Measurements from ENCODE around the gene RGS7.
"Not testable (repeated sequence)": the region's sequence is repeated elsewhere in the genome, so short reads cannot be mapped to it uniquely, and the experiment has no call there.

Gene RGS7

DNA sequence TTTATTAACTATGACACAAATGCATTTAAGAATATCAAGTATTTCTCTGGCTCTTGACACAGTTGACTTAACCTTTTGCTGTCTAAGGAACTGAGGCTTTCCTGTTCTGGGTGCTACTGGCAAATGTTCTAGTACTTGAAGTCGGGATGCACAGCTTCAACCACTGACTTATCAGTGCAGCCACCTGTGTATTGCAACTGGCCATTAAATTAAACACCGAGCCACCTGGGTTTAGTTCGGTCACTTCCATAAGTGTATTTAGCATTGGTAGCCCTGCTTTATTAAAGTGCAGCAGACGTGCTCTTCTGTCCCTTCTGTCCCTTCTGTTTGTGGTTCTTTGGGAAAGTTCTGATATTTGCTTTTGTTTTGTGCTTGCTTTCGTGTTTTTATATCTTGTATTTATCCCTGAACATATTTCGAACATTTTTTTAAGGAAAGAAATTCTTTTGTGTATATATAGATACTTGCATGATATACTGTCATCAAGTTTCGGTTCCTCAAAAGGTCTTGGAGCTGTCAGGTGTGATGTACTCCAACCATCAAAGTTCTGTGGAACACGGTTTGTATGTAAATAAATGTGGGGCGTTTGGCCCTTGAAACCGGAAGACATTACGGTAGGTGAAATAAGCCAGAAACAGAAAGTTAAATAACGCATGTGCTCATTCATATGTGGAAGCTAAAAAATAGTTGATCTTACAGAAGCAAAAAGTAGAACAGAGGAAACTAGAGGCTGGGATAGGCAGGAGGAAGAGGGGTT lies 447.1 kb downstream of the RGS7 start:
- no peak for DNase-seq (ENCODE audit: low read depth)

DNA sequence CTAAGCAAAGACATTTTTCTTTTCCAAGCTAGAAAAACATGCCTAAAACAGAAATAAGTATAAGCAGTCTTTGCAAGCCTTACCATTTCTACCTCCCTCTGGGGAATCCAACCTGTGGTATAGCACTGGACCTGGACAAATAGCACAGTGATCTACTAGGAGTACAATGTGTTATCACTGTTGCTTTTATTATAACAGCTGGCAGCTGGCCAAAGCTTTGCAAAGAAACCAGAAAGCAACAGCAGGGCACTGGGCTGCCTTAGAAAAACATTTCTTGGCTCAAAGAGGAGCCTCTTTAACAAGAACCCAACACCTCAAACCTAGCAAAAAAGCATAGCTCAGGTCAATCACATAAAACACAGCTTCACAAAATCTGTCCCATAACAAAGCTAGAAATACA lies 450.5 kb downstream of the RGS7 start:
- no peak for DNase-seq (ENCODE audit: low read depth)

DNA sequence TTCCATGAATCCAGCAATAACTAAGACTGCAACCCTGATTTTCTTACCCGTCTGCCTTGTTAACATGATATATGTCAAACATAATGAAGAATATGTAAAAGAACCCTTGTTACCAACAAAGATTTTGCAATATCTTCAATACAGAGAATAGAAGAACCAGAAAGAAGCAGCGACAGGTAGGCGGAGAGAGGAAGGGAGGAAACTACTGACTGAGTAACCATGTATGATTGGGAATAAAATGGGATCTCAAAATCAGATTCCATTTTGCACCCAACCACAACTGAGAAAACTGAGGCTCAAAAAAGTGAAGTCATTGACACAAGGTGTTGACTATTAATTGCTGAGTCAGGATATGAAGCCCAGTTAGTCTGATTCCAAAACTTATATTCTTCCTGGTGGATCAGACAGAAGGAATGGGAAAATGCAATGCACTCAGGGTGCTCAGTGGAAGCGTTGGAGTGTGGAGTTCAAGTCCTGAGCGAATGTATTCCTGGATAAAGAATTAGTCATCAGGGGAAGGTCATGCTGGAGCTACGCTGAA lies 451.7 kb downstream of the RGS7 start:
- no peak for DNase-seq (ENCODE audit: low read depth)

DNA sequence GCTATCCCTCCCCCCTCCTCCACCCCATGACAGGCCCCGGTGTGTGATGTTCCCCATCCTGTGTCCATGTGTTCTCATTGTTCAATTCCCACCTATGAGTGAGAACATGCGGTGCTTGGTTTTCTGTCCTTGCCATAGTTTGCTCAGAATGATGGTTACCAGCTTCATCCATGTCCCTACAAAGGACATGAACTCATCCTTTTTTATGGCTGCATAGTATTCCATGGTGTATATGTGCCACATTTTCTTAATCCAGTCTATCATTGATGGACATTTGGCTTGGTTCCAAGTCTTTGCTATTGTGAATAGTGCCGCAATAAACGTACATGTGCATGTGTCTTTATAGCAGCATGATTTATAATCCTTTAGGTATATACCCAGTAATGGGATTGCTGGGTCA lies 461.6 kb downstream of the RGS7 start:
- DNase-seq (ENCODE audit: low read depth): not testable (repeated sequence)

DNA sequence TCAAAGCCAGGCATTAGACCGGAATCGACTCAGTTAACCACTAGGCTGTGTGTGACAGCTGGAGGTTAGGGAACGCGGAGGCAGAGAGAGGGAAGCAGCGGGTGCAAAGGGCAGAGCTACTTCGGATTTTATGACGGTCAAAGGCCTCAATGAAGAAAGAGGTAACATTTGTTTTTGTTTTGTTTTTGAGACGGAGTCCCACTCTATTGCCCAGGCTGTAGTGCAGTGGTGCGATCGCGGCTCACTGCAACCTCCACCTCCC lies 468.3 kb downstream of the RGS7 start:
- no peak for DNase-seq (ENCODE audit: low read depth)

DNA sequence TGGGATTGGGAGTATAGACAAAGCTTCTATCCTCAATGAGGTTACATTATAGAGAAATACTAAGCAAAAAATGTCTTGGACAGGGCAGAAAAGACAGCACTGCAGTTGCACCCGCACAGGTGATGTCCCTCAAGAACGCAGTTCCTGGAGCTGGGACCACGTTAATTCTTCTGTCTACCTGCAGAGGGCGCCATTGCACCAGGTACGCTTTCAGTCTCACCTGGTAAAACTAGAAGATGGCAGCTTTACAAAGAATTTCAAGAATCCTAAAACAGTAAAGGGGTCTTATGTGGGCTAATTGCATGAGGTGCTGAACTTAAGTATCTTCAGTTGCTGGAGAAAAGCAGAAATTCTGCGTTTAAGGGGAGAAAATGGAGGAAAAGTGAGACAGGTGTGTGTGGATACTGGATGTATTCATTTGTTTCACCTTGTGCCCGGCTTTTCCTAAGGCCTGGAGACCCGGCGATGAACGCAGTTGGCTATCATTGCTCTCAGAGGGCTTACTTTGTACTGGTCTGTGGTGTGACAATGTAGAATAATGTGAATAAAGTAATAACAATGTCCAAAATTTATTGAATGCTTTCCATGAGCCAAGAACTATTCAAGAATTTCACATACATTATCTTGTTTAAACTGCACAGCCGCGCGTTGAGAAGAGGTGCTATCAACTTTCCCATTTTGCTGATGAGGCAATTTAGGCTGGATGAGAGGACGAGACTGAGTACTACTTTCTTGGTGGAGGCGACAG lies 468.8 kb downstream of the RGS7 start:
- no peak for DNase-seq (ENCODE audit: low read depth)

DNA sequence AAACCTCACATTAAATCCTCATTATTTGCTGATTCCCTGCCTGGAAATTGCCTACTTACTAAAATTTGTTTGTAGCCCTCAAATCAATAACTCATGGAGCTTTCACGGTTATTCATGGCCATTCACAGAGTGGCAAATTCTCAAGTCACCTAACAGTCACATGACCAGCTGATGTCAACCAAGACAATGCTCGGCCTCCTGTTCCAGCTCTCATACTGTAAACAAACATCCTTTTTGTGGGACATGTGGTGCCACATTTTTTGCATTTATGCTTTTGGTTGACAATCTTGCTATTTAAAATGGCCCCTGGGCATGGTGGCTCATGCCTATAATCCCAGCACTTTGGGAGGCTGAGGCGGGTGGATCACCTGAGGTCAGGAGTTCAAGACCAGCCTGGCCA lies 473.5 kb downstream of the RGS7 start:
- DNase-seq (ENCODE audit: low read depth): no peak

DNA sequence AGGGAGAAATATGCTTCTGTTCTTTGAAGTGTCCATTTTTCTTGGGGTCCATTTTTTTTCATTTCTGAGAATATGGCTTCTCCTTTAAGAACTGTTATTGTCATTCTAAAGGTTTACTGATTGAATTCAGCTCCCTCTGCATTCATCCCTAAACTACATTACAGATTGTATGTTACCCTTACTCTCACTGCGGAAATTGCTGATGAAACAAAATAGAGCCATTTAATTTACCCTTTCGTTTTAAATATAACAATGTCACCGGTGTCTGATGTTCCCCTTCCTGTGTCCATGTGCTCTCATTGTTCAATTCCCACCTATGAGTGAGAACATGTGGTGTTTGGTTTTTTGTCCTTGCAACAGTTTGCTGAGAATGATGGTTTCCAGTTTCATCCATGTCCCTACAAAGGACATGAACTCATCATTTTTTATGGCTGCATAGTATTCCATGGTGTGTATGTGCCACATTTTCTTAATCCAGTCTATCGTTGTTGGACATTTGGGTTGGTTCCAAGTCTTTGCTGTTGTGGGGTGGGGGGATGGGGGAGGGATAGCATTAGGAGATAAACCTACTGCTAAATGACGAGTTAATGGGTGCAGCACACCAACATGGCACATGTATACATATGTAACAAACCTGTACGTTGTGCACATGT lies 474.2 kb downstream of the RGS7 start:
- not testable (repeated sequence) for DNase-seq (ENCODE audit: low read depth)

DNA sequence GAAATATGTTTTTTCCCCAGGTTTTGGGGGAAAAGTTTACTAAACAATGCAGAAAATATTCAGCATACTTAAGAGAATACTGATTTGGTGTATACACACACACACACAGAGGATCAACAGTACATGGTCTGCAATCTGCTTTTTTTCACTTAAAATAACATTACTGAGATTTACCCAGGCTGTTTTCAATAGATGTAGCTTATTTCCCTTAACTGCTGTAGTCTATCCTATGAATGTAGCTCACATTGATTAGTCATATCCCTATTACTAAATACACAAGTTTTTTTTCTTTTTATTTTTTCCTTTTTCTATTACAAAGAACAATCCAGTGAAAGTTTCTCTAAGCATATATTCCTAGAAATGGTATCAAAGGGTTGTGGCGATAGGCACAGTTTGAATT lies 478.4 kb downstream of the RGS7 start:
- DNase-seq (ENCODE audit: low read depth): no peak

DNA sequence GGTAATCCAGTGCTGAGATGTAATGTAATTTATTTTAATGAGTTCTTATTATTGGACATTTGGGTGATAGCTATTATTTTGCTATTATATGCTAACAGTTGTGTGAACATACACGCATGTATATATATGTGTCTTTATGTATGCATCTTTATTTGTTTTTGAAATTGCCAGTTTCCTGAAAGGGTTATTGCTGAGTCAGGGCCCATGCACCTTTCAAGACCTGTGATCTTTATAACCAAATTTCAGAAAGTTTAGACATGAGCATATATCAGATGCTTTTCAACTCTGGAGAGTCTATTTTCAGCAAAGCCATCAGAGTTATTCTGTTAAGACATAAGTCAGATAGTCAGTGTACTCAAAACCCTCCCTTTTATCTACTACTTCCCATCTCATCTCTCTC lies 479.4 kb downstream of the RGS7 start:
- DNase-seq (ENCODE audit: low read depth): no peak

DNA sequence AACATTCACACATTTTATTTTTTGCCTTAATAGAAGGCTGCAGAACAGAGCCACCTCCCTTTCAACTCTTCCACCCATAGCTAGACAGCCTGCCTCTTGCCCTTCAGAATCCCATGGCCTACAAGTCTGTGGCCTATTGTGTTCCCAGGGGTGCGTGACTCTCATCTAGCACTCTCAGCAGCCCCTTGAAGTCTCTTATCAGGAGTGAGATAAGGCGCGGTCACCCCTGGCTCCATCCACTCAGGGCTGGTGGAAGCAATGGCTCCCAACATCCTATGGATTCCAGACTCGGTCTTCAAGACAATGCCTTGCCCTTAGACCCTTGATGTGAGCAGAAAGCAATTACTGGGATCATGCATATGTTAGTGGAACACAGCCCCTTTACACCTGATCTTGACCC lies 480.9 kb downstream of the RGS7 start:
- DNase-seq (ENCODE audit: low read depth): no peak

DNA sequence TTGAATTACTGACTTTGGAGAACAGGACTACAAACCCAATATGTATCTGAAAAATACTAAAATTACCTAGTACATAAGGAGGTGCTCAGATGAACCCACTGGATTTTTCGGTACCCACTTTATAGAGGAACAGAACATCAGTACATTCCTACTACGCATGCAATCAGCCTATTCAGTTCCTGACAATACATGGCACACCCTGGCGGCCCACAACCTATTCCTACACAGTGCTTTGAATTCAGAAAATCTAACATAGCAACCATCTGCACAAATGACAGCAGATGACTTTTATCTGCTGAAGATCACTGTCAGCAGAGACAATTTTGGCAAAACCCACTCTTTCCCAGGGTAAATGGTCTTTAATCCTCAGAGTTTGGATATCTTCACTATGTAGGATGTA lies 487.9 kb downstream of the RGS7 start:
- DNase-seq (ENCODE audit: low read depth): no peak

DNA sequence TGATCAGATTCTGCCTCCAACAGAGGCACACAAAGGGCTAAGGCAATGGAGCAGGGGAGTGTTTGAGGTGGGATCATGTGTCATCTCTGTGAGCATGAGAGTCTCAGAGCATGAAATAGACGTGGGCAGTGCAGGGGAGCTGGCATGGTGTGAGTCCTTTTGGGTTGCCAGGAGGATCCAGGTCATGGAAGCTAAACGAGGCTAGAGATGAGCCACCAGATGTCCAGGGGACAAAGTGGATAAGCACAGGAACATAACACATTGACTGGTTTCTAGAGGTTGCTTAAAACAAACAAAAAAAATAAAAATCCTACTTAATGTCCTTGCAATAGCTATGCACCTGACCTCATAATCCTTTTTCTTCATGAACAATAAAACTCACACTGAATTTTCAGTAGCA lies 490.3 kb downstream of the RGS7 start:
- no peak for DNase-seq (ENCODE audit: low read depth)

DNA sequence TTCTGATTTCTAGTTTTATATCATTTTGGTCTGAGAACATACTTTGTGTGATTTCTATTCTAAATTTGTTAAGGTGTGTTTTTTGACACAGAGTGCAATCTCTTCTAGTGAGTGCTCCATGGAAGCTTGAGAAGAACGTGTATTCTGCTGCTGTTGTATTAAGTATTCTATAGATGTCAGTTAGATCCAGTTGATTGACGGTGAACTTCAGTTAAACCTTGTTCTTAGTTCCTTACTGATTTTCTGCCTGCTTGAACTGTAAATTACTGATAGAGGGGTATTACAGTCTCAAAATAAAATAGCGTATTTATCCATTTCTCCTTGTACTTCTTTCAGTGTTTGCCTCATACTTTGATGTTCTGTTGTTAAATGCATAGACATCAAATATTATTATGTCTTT lies 497.0 kb downstream of the RGS7 start:
- no peak for DNase-seq (ENCODE audit: low read depth)

DNA sequence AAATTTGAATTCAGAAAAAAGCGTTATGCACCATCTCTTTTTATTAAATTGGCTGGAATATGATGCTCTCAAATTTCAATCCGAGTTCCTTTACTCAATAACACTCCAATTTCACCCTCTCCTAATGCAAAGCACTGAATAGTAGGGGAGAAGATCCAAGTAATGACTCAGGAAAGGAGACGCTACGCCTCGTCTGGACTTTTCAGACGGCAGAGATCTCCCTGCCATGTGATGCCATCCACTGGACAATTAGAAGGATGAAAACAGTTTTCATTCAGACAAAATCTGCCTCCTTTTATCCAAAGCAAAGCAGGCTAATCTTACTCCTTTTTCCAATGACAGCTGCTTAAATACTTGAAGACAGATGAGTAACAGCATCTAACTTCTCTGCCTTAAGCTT lies 502.6 kb downstream of the RGS7 start:
- no peak for DNase-seq (ENCODE audit: low read depth)

DNA sequence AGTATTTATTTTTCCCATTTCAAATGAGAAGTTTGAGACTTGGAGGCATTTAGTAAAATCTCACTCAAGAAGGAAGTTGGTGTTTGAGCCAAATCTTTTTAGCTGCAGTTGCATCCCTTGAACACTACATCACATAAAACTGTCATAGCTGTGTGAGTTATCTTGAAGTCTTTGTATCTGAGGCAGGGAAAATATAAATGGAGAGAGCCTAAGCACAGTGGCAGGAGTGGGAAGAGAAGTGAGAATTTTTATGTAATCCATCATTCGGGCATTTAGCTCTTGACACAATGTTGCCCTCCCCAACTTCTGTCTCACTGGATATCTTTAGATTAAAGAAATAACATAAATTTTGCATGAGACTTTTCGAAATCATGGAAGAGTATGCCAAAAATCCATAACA lies 509.7 kb downstream of the RGS7 start:
- DNase-seq (ENCODE audit: low read depth): no peak

DNA sequence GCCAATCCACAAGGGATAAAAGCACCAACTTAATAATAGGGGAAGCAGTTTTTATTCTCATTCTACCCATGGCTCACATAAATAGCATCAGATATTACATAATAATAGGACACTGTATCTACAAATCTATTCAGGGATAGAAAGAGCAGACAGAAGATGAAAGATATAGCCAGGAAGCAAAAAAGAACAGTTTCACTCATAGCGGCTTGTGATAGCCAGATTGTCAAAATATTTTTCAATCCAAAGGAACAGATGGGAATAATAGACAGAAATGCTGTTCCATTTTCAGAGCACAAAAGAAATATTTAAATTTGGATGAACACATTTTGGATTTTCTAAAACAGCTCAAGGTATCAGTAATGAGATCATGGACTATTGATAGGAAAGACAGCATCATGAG lies 512.5 kb downstream of the RGS7 start:
- no peak for DNase-seq (ENCODE audit: low read depth)

DNA sequence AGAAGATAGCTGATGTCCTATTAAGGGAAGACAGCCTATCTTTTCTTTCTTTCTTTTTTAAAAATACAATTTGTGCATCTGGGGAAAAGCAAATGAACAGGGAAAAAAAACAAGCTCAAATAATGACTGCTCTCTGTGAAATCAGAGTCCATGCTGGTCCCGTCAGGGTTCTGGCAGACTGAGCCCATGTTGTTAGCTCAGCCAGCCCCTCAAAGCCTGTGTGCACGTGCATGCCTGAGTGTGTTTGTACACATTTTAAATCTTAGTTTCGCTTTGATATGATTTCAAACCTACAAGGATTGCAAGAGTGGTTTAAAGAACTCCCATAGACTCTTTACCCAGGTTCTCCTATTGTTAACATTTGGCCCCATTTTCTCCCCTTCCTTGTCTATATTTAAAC lies 513.2 kb downstream of the RGS7 start:
- DNase-seq (ENCODE audit: low read depth): no peak

DNA sequence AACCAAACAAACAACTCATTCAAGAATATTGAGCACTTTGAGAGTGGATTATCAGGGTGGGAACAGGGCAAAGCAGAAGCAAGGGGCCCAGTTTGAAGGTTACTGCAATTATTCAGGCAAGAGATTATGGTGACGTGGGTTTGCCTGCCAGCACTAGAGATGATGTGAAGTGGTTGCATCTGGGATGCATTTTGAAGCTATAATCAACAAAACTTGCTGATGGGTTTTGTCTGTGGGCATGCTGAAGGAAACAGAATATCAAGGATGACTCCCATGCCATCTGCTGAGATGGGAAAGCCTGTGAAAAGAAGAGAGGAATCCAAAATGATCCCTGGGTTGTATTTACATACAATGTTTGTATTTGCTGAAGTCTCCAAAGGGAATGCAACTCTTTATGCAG lies 520.7 kb downstream of the RGS7 start:
- DNase-seq (ENCODE audit: low read depth): no peak

DNA sequence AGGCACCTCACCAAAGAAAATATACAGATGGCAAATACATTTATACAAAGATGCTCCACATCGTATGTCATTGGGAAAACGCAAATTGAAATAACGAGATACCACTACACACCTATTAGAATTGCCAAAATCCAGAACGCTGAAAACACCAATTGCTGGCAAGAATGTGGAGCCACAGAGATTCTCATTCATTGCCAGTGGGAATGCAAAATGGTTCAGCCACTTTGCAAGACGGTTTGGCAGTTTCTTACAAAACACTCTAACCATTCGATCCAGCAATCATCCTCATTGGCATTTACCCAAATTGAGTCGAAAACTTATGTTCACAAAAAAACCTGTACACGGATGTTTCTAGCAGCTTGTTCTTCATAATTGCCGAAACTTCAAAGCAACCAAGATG lies 521.7 kb downstream of the RGS7 start:
- DNase-seq (ENCODE audit: low read depth): no peak

DNA sequence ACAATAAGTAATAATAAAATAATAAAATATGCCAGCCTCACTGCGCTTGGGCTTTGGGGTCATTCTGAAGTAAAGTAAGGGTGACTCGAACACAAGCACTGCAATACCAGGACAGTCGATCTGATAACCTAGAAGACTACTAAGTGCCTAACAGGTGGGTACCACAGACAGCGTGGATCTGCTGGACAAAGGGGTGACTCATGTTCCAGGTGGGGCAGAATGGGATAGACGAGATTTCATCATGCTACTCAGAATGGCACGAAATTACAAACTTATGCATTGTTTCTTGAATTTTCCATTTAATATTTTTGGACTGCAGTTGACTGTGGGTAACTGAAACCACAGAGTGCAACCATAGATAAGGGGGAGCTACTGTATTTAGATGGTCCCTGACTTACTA lies 523.9 kb downstream of the RGS7 start:
- DNase-seq (ENCODE audit: low read depth): no peak

DNA sequence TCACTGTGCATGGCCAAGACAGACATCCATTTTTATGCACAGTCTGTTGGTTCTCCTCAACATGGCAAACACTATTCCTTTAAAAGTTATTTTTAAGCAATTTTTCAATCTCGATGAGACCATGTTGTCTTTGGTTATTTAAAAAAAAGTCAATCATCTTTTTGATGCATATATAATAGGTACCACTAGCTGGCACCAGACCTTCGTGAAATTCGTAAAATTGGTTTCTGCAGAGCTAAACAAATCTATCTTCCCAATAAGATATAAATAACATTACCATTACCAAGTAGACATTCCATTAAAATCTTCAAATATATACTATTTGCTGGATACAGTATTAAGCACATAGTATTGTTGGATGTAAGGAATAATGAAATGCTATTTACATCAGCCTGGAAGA lies 525.1 kb downstream of the RGS7 start:
- no peak for DNase-seq (ENCODE audit: low read depth)

DNA sequence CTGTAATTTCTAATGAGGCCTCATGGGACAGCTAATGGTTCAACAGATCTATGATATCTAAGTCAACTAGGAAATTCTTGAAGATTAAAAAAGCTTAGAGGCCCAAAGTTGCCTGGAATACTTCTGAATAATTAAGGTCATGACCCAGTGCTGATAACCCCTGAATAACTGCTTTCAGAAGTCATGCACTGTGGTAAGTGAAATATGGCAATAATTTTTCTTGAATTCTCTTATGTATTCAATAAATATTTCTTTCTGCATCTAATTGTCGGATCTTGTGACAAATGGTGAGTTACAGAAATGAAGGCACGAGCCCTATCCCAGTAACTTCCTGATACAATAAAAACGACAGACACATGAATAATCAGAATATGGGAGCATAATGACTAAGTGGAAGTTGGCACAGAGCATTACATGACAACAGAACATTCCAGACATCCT lies 525.8 kb downstream of the RGS7 start:
- DNase-seq (ENCODE audit: low read depth): no peak

Data from stimulated activated CD8-positive, alpha-beta memory T cell treated with anti-CD3 and anti-CD28 coated beads, Interleukin-12 subunit alpha, Interleukin-12 subunit beta, amount 100 ng/mL, for 1 hour (primary cell).